ENCODE results near the gene DBN1. TPM values are rescaled to one million over a fixed set of nuclear protein-coding genes. Genes with fewer than 3 reads are reported as not detected.

DBN1 gene
- total and polyA plus RNA-seq, 7 experiments from 2014 or later: 0.64 to 8.8 (median 2.2) TPM

GRCh38 chr5:177414481-177414880, 59.0 kb downstream of the DBN1 start:
- Mint-ChIP-seq H3K9me3 (no peaks in the 10 kb centered on the region), H3K27ac (peak overlapping the region in 3 of 9 donors; percentile 6 to 76 (median 46))
- intact Hi-C loops (cut with micrococcal nuclease): no loop called here

GRCh38 chr5:177412603-177413233, 60.7 kb downstream of the DBN1 start:
- H3K4me3 ChIP-seq (ENCODE audit: low read length): no peak overlapping the region
- no peak overlapping the region for H3K27ac ChIP-seq (ENCODE audit: low read depth, low read length)
- Mint-ChIP-seq H3K27ac (peak overlapping the region in 2 of 9 donors; percentile 46 to 55), H3K36me3 (no peaks in the 10 kb centered on the region), H3K4me3 (peak overlapping the region in 2 of 10 donors; percentile 7 to 21), H3K27me3 (peaks cover 0 to 3% (median 0%) of the 10 kb centered on the region in 5 donors), H3K9me3 (no peaks in the 10 kb centered on the region), H3K4me1 (peaks cover 8 to 37% (median 26%) of the 10 kb centered on the region in 7 donors)
- DNase-seq (no peak), ATAC-seq (peak; percentile 34)
- intact Hi-C loops (cut with micrococcal nuclease): loop anchor here in 1 of 2 donors (2.0 kb wide), 1 partner anchor 14 kb away; the partner anchor contains the start of gene GRK6
- H3K9me3 ChIP-seq (ENCODE audit: control insufficient read depth in 2 of 3, low read length in 3 of 3): no peaks in the 10 kb centered on the region
- no peaks in the 10 kb centered on the region for H3K36me3 ChIP-seq (ENCODE audit: control insufficient read depth in 2 of 3, insufficient read depth in 3 of 3, low read length in 3 of 3)
- H3K27me3 ChIP-seq (ENCODE audit: control insufficient read depth in 2 of 2, insufficient read depth in 2 of 2, low read length in 2 of 2): no peaks in the 10 kb centered on the region
- ChIA-PET POLR2A (interaction anchor here (4.3 to 23.7 kb wide), 3 partner anchors 9 to 34 kb away, joined by 24 to 804 read pairs (median 179); partner anchors contain the start of genes GRK6 and PRR7), CTCF (interaction anchor here (1.1 kb wide), 1 partner anchor 33 kb away, joined by 3 read pairs; no protein-coding TSS in a partner anchor)
- H3K4me1 ChIP-seq (ENCODE audit: control insufficient read depth in 2 of 2, insufficient read depth in 2 of 2, low read length in 2 of 2): peaks cover 14 to 24% of the 10 kb centered on the region in 2 donors

More at GRCh38 chr5:177414481-177414880, 59.0 kb downstream of the DBN1 start:
- Histone ChIP-seq H3K27me3 (ENCODE audit: control insufficient read depth in 2 of 2, insufficient read depth in 2 of 2, low read length in 2 of 2) (no peaks in the 10 kb centered on the region), H3K9me3 (ENCODE audit: control insufficient read depth in 2 of 3, low read length in 3 of 3) (no peaks in the 10 kb centered on the region), H3K36me3 (ENCODE audit: control insufficient read depth in 2 of 3, insufficient read depth in 3 of 3, low read length in 3 of 3) (no peaks in the 10 kb centered on the region), H3K4me3 (ENCODE audit: low read length) (no peak overlapping the region), H3K4me1 (ENCODE audit: control insufficient read depth in 2 of 2, insufficient read depth in 2 of 2, low read length in 2 of 2) (peaks cover 14 to 24% of the 10 kb centered on the region in 2 donors), H3K27ac (ENCODE audit: low read depth, low read length) (no peak overlapping the region)
- H3K4me1 Mint-ChIP-seq: peaks cover 8 to 37% (median 26%) of the 10 kb centered on the region in 7 donors
- CTCF ChIA-PET: interaction anchor here (0.5 to 3.5 kb wide), 5 partner anchors 9 to 205 kb away, joined by 3 to 26 read pairs (median 7); no protein-coding TSS in a partner anchor
- no peak for ATAC-seq
- no peaks in the 10 kb centered on the region for H3K36me3 Mint-ChIP-seq
- POLR2A ChIA-PET: interaction anchor here (4.3 to 23.7 kb wide), 3 partner anchors 11 to 32 kb away, joined by 24 to 804 read pairs (median 179); partner anchors contain the start of genes GRK6 and PRR7
- peak overlapping the region in 3 of 10 donors; percentile 3 to 8 (median 4) for H3K4me3 Mint-ChIP-seq
- no peaks in the 10 kb centered on the region for H3K27me3 Mint-ChIP-seq
- DNase-seq: no peak

- intact Hi-C loops (cut with micrococcal nuclease): no loop called here
Measured at GRCh38 chr5:177410575-177410974, 62.9 kb downstream of the DBN1 start.

GRCh38 chr5:177409043-177409801, 64.2 kb downstream of the DBN1 start, which contains the start of gene F12:
TSS of gene F12 (minus strand) at chr5:177409564. CDS start at chr5:177409527, 37 bp downstream.
- DNase-seq: no peak
- peaks cover 0 to 25% (median 0%) of the 10 kb centered on the region in 5 donors for H3K27me3 Mint-ChIP-seq
- Histone ChIP-seq H3K27ac (ENCODE audit: low read depth, low read length) (no peak within 1 kb of the TSS), H3K4me1 (ENCODE audit: control insufficient read depth in 2 of 2, insufficient read depth in 2 of 2, low read length in 2 of 2) (peaks cover 15 to 43% of the 10 kb centered on the region in 2 donors), H3K9me3 (ENCODE audit: control insufficient read depth in 2 of 3, low read length in 3 of 3) (no peaks in the 10 kb centered on the region), H3K36me3 (ENCODE audit: control insufficient read depth in 2 of 3, insufficient read depth in 3 of 3, low read length in 3 of 3) (no peaks in the 10 kb centered on the region), H3K27me3 (ENCODE audit: control insufficient read depth in 2 of 2, insufficient read depth in 2 of 2, low read length in 2 of 2) (no peaks in the 10 kb centered on the region), H3K4me3 (ENCODE audit: low read length) (no peak within 1 kb of the TSS)
- ChIA-PET CTCF (interaction anchor here (0.9 to 9.6 kb wide), 7 partner anchors 15 to 45 kb away, joined by 3 to 189 read pairs (median 8); partner anchors contain the start of gene PRR7), POLR2A (interaction anchor here (1.2 to 9.5 kb wide), 7 partner anchors 18 to 50 kb away, joined by 3 to 210 read pairs (median 4); partner anchors contain the start of genes GRK6 and PRR7)
- no peaks in the 10 kb centered on the region for H3K9me3 Mint-ChIP-seq
- H3K36me3 Mint-ChIP-seq: no peaks in the 10 kb centered on the region
- H3K4me1 Mint-ChIP-seq: peaks cover 0 to 44% (median 23%) of the 10 kb centered on the region in 7 donors
- no peak within 1 kb of the TSS for H3K4me3 Mint-ChIP-seq
- intact Hi-C loops (cut with micrococcal nuclease): no loop called here
- no peak for ATAC-seq
- peak within 1 kb of the TSS in 1 of 9 donors; percentile 32 for H3K27ac Mint-ChIP-seq

More at GRCh38 chr5:177410575-177410974, 62.9 kb downstream of the DBN1 start:
- CTCF ChIA-PET: no interaction called here
- Histone ChIP-seq H3K36me3 (ENCODE audit: control insufficient read depth in 2 of 3, insufficient read depth in 3 of 3, low read length in 3 of 3) (no peaks in the 10 kb centered on the region), H3K4me1 (ENCODE audit: control insufficient read depth in 2 of 2, insufficient read depth in 2 of 2, low read length in 2 of 2) (peaks cover 14 to 29% of the 10 kb centered on the region in 2 donors), H3K27me3 (ENCODE audit: control insufficient read depth in 2 of 2, insufficient read depth in 2 of 2, low read length in 2 of 2) (no peaks in the 10 kb centered on the region), H3K4me3 (ENCODE audit: low read length) (no peak overlapping the region), H3K27ac (ENCODE audit: low read depth, low read length) (no peak overlapping the region), H3K9me3 (ENCODE audit: control insufficient read depth in 2 of 3, low read length in 3 of 3) (no peaks in the 10 kb centered on the region)
- POLR2A ChIA-PET: interaction anchor here (1.3 to 11.1 kb wide), 2 partner anchors 19 to 35 kb away, joined by 6 to 179 read pairs; partner anchors contain the start of gene GRK6
- peak; percentile 30 for ATAC-seq
- no peak overlapping the region for H3K4me3 Mint-ChIP-seq
- no peak for DNase-seq
- no peaks in the 10 kb centered on the region for H3K36me3 Mint-ChIP-seq
- H3K27ac Mint-ChIP-seq: no peak overlapping the region
- H3K27me3 Mint-ChIP-seq: peaks cover 0 to 21% (median 0%) of the 10 kb centered on the region in 5 donors
- H3K4me1 Mint-ChIP-seq: peaks cover 8 to 40% (median 21%) of the 10 kb centered on the region in 7 donors
- no peaks in the 10 kb centered on the region for H3K9me3 Mint-ChIP-seq

Other genes with a start within 250 kb of the DBN1 start
- 10 to 100 TPM; 18.0 to 47.5 (median 24.3) TPM for gene RAB24, start 169.9 kb downstream of the DBN1 start, total RNA-seq
- gene RAB24, start 169.9 kb downstream of the DBN1 start, polyA plus RNA-seq: 10 to 100 TPM; 14.9 to 17.1 TPM
- gene PRELID1, start 169.8 kb downstream of the DBN1 start, total RNA-seq: 100 to 1,000 TPM in 1 of 5 experiments, 10 to 100 TPM in 4; 49.0 to 172 (median 57.2) TPM
- 100 to 1,000 TPM; 155 to 177 TPM for gene PRELID1, start 169.8 kb downstream of the DBN1 start, polyA plus RNA-seq
- 10 to 100 TPM in 4 of 5 experiments, 1 to 10 TPM in 1; 8.8 to 39.8 (median 18.3) TPM for gene MXD3, start 161.7 kb downstream of the DBN1 start, total RNA-seq
- gene MXD3, start 161.7 kb downstream of the DBN1 start, polyA plus RNA-seq: under 1 TPM; 0.63 to 0.75 TPM
- 100 to 1,000 TPM in 2 of 5 experiments, 10 to 100 TPM in 3; 71.8 to 144 (median 99.7) TPM for gene LMAN2, start 122.0 kb downstream of the DBN1 start, total RNA-seq
- 100 to 1,000 TPM; 194 to 202 TPM for gene LMAN2, start 122.0 kb downstream of the DBN1 start, polyA plus RNA-seq
- gene RGS14, start 115.7 kb downstream of the DBN1 start, total RNA-seq: 100 to 1,000 TPM in 3 of 5 experiments, 10 to 100 TPM in 2; 68.4 to 196 (median 112) TPM
- 100 to 1,000 TPM in 1 of 2 donors, 10 to 100 TPM in 1; 32.9 to 100 TPM for gene RGS14, start 115.7 kb downstream of the DBN1 start, polyA plus RNA-seq
- under 1 TPM in 2 of 5 experiments, not detected in 3; 0.27 to 0.29 TPM for gene SLC34A1, start 89.2 kb downstream of the DBN1 start, total RNA-seq
- gene SLC34A1, start 89.2 kb downstream of the DBN1 start, polyA plus RNA-seq: not detected
- gene PFN3, start 73.0 kb downstream of the DBN1 start, total RNA-seq: not detected
- gene PFN3, start 73.0 kb downstream of the DBN1 start, polyA plus RNA-seq: not detected
- 1 to 10 TPM in 1 of 5 experiments, under 1 TPM in 2, not detected in 2; 0.16 to 2.1 (median 0.34) TPM for gene F12, start 64.1 kb downstream of the DBN1 start, total RNA-seq
- gene F12, start 64.1 kb downstream of the DBN1 start, polyA plus RNA-seq: under 1 TPM in 1 of 2 donors, not detected in 1; 0.64 TPM
- 100 to 1,000 TPM; 161 to 246 (median 200) TPM for gene GRK6, start 47.0 kb downstream of the DBN1 start, total RNA-seq
- 100 to 1,000 TPM in 1 of 2 donors, 10 to 100 TPM in 1; 78.8 to 202 TPM for gene GRK6, start 47.0 kb downstream of the DBN1 start, polyA plus RNA-seq
- 10 to 100 TPM in 2 of 5 experiments, 1 to 10 TPM in 3; 6.4 to 31.8 (median 6.8) TPM for gene PRR7, start 26.8 kb downstream of the DBN1 start, total RNA-seq
- 10 to 100 TPM; 11.7 to 19.4 TPM for gene PRR7, start 26.8 kb downstream of the DBN1 start, polyA plus RNA-seq
- 10 to 100 TPM in 3 of 5 experiments, 1 to 10 TPM in 2; 4.1 to 63.2 (median 11.9) TPM for gene PDLIM7, start 24.0 kb upstream of the DBN1 start, total RNA-seq
- gene PDLIM7, start 24.0 kb upstream of the DBN1 start, polyA plus RNA-seq: 1 to 10 TPM; 2.7 to 4.5 TPM
- 10 to 100 TPM in 1 of 5 experiments, 1 to 10 TPM in 4; 2.4 to 67.1 (median 6.0) TPM for gene DOK3, start 36.2 kb upstream of the DBN1 start, total RNA-seq
- gene DOK3, start 36.2 kb upstream of the DBN1 start, polyA plus RNA-seq: under 1 TPM; 0.09 to 0.25 TPM
- gene DDX41, start 43.3 kb upstream of the DBN1 start, total RNA-seq: 100 to 1,000 TPM in 1 of 5 experiments, 10 to 100 TPM in 4; 65.8 to 126 (median 76.1) TPM
- gene DDX41, start 43.3 kb upstream of the DBN1 start, polyA plus RNA-seq: 10 to 100 TPM; 39.2 to 54.6 TPM
- 100 to 1,000 TPM; 102 to 275 (median 175) TPM for gene FAM193B, start 80.9 kb upstream of the DBN1 start, total RNA-seq
- gene FAM193B, start 80.9 kb upstream of the DBN1 start, polyA plus RNA-seq: 1 to 10 TPM; 4.1 TPM
- 100 to 1,000 TPM in 1 of 5 experiments, 10 to 100 TPM in 4; 50.5 to 144 (median 67.5) TPM for gene TMED9, start 118.6 kb upstream of the DBN1 start, total RNA-seq
- gene TMED9, start 118.6 kb upstream of the DBN1 start, polyA plus RNA-seq: 100 to 1,000 TPM in 1 of 2 donors, 10 to 100 TPM in 1; 99.7 to 103 TPM
- 10 to 100 TPM; 25.4 to 42.2 (median 32.1) TPM for gene B4GALT7, start 126.5 kb upstream of the DBN1 start, total RNA-seq
- 10 to 100 TPM; 18.8 to 24.9 TPM for gene B4GALT7, start 126.5 kb upstream of the DBN1 start, polyA plus RNA-seq

Data from naive thymus-derived CD4-positive, alpha-beta T cell (primary cell).